HCT116 (cell line): Measurements from ENCODE around the gene POLR2A. TPM values are rescaled to one million over a fixed set of nuclear protein-coding genes. Genes with fewer than 3 reads are reported as not detected.

ENCODE experiments used
- ATAC-seq: fragments of 200-7000 bp; cut with Tn5 transposase; 2 replicates; pipeline ENCODE4 v1.9.1; 2020; ENCODE audit warnings: mild to moderate bottlenecking, moderate library complexity
- BruUV-seq: library from RNA; stranded (reverse); fragments of 400-500 nt; replicated peaks from 2 replicates; lab custom pipeline; 2021; lab: Mats Ljungman, UMichigan
- CTCF ChIA-PET: fragments of 300-600 bp; sonication (Branson Sonifier 250); formaldehyde crosslinking; loops from one replicate; lab custom pipeline; 2021; ENCODE audit warnings: antibody characterized with exemption; lab: Charles Lee
- POLR2A ChIA-PET: fragments of 300-600, 350-600 bp; sonication (Branson Sonifier 250); formaldehyde crosslinking; loops from one replicate; lab custom pipeline; 2021; ENCODE audit warnings: antibody characterized with exemption; lab: Charles Lee
- RAD21 ChIA-PET, 2 experiments: fragments of 300-600 bp; sonication (Branson Sonifier 250); formaldehyde crosslinking; loops; one replicate each; lab custom pipeline; 2023; ENCODE audit warnings: low total read pairs in 2 of 2; ENCODE audit not compliant: uncharacterized antibody in 2 of 2, unreplicated experiment in 2 of 2, low non-redundant PET in 1 of 2; lab: Charles Lee
- DNase-seq: peaks from one replicate; pipeline ENCODE4 v3.0.0-alpha.2; 2010; ENCODE audit warnings: low read depth, low spot score
- H2AFZ ChIP-seq: fragments of 200-600 bp; shearing (Covaris generic), sonication (generic); 2 replicates; pipeline ENCODE4 v1.6.1; 2017; ENCODE audit warnings: low read depth, mixed run types, mixed read lengths, antibody characterized with exemption, low read length; ENCODE audit not compliant: poor library complexity, severe bottlenecking
- H3K27ac ChIP-seq: 2 replicates; pipeline ENCODE4 v1.5.1; 2012; ENCODE audit warnings: low read depth, low read length
- H3K27me3 ChIP-seq: fragments of 200-600 bp; sonication (generic); 2 replicates; pipeline ENCODE4 v1.6.1; 2016; ENCODE audit warnings: mixed run types, low read length, mixed read lengths; ENCODE audit not compliant: insufficient read depth
- H3K36me3 ChIP-seq, 2 experiments: fragments of 200-500 bp in 1 of 2; fragments of 200-600 bp in 1 of 2; sonication (Bioruptor generic) in 1 of 2; sonication (generic) in 1 of 2; 2 replicates each; pipeline versions ENCODE4 v1.5.1 to v1.6.1; 2014 to 2016; ENCODE audit warnings: low read length in 2 of 2, inconsistent platforms in 1 of 2, mixed read lengths in 1 of 2, mixed run types in 1 of 2; ENCODE audit not compliant: insufficient read depth in 2 of 2, control insufficient read depth in 1 of 2
- H3K4me1 ChIP-seq, 2 experiments: fragments of 200-600 bp in 1 of 2; sonication (generic) in 1 of 2; 2 replicates each; pipeline versions ENCODE4 v1.5.1 to v1.6.1; 2012 to 2017; ENCODE audit warnings: low read length in 2 of 2, inconsistent platforms in 1 of 2, mild to moderate bottlenecking in 1 of 2, mixed read lengths in 1 of 2, mixed run types in 1 of 2, moderate library complexity in 1 of 2; ENCODE audit not compliant: insufficient read depth in 2 of 2, control insufficient read depth in 1 of 2
- H3K4me2 ChIP-seq: fragments of 200-600 bp; sonication (generic); 2 replicates; pipeline ENCODE4 v1.6.1; 2017; ENCODE audit warnings: mixed run types, low read length, mixed read lengths
- H3K4me3 ChIP-seq, 2 experiments: fragments of 200-600 bp in 1 of 2; sonication (generic) in 1 of 2; replicated peaks in 1 of 2; 2 replicates each; pipeline ENCODE4 v1.5.1; 2011 to 2016; ENCODE audit warnings: low read length in 2 of 2, control low read depth in 1 of 2, low read depth in 1 of 2, mild to moderate bottlenecking in 1 of 2, mixed read lengths in 1 of 2, mixed run types in 1 of 2
- H3K79me2 ChIP-seq: fragments of 200-600 bp; sonication (generic); 2 replicates; pipeline ENCODE4 v1.6.1; 2017; ENCODE audit warnings: mild to moderate bottlenecking, mixed run types, low read length, moderate library complexity, mixed read lengths; ENCODE audit not compliant: insufficient read depth
- H3K9ac ChIP-seq: fragments of 200-600 bp; sonication (generic); 2 replicates; pipeline ENCODE4 v1.6.1; 2016; ENCODE audit warnings: low read length, mixed read lengths
- H3K9me2 ChIP-seq: fragments of 200-600 bp; sonication (generic), shearing (Covaris generic); 2 replicates; pipeline ENCODE4 v1.6.1; 2017; ENCODE audit warnings: mixed run types, mild to moderate bottlenecking, moderate library complexity; ENCODE audit not compliant: insufficient read depth
- H3K9me3 ChIP-seq, 2 experiments: fragments of 200-500 bp in 1 of 2; fragments of 200-600 bp in 1 of 2; sonication (Bioruptor generic) in 1 of 2; sonication (generic) in 1 of 2; 2 replicates each; pipeline ENCODE4 v1.6.1; 2014 to 2017; ENCODE audit warnings: low read length in 2 of 2, mixed read lengths in 2 of 2, inconsistent platforms in 1 of 2, low read depth in 1 of 2, mild to moderate bottlenecking in 1 of 2, mixed run types in 1 of 2, moderate library complexity in 1 of 2; ENCODE audit not compliant: control insufficient read depth in 1 of 2, insufficient read depth in 1 of 2
- H4K20me1 ChIP-seq: fragments of 200-600 bp; sonication (generic), shearing (Covaris generic); 2 replicates; pipeline ENCODE4 v1.6.1; 2017; ENCODE audit warnings: mixed run types, mild to moderate bottlenecking, moderate library complexity; ENCODE audit not compliant: insufficient read depth
- CBX3 ChIP-seq: IDR thresholded peaks from 2 replicates; pipeline ENCODE4 v1.6.1; 2012; ENCODE audit warnings: low read depth
- CTCF ChIP-seq, 3 experiments: fragments of 200-600 bp in 1 of 3; sonication (generic) in 1 of 3; IDR thresholded peaks in 2 of 3; conservative IDR thresholded peaks in 1 of 3; 2 replicates each; pipeline ENCODE4 v1.5.1; 2012 to 2017; ENCODE audit warnings: low read depth in 2 of 3, low read length in 2 of 3, antibody characterized with exemption in 1 of 3, borderline replicate concordance in 1 of 3, control low read depth in 1 of 3, mild to moderate bottlenecking in 1 of 3, mixed read lengths in 1 of 3, mixed run types in 1 of 3, moderate library complexity in 1 of 3; ENCODE audit not compliant: insufficient read depth in 1 of 3
- EGR1 ChIP-seq: IDR thresholded peaks from 2 replicates; pipeline ENCODE4 v1.6.1; 2012; ENCODE audit warnings: low read depth
- ELF1 ChIP-seq: IDR thresholded peaks from 2 replicates; pipeline ENCODE4 v1.6.1; 2012; ENCODE audit warnings: low read depth, borderline replicate concordance
- EZH2 ChIP-seq: fragments of 200-600 bp; sonication (generic); IDR thresholded peaks from 2 replicates; pipeline ENCODE4 v1.6.1; 2017; ENCODE audit warnings: antibody characterized with exemption, mixed run types
- FOSL1 ChIP-seq: IDR thresholded peaks from 2 replicates; pipeline ENCODE4 v1.6.1; 2012; ENCODE audit warnings: low read depth
- JUND ChIP-seq: IDR thresholded peaks from 2 replicates; pipeline ENCODE4 v1.6.1; 2012
- POLR2A ChIP-seq: IDR thresholded peaks from 2 replicates; pipeline ENCODE4 v1.7.0; 2011; ENCODE audit warnings: borderline replicate concordance; ENCODE audit not compliant: insufficient read depth, insufficient read length; ENCODE audit errors: extremely low read depth
- SP1 ChIP-seq: IDR thresholded peaks from 2 replicates; pipeline ENCODE4 v1.6.1; 2012; ENCODE audit warnings: low read depth
- SRF ChIP-seq: IDR thresholded peaks from 2 replicates; pipeline ENCODE4 v1.6.1; 2012; ENCODE audit warnings: low read depth
- TCF7L2 ChIP-seq: IDR thresholded peaks from 2 replicates; pipeline ENCODE4 v1.7.0; 2011; ENCODE audit warnings: borderline replicate concordance, inconsistent platforms; ENCODE audit not compliant: insufficient read depth, insufficient read length; ENCODE audit errors: extremely low read depth
- YY1 ChIP-seq: IDR thresholded peaks from 2 replicates; pipeline ENCODE4 v1.6.1; 2011; ENCODE audit warnings: low read length, low read depth, moderate library complexity, mild to moderate bottlenecking; ENCODE audit not compliant: insufficient replicate concordance; ENCODE audit errors: extremely low read depth
- ZFX ChIP-seq: fragments of 450-650 bp; IDR thresholded peaks from 2 replicates; pipeline ENCODE4 v1.6.1; 2017
- ZNF274 ChIP-seq: fragments of 200-500 bp; sonication (Bioruptor generic); IDR thresholded peaks from 2 replicates; pipeline ENCODE4 v1.6.1; 2014; ENCODE audit warnings: mild to moderate bottlenecking, low read depth, low read length, inconsistent platforms
- intact Hi-C: fragments of 100-400 bp; cut with micrococcal nuclease; formaldehyde crosslinking; loops from 2 replicates; pipeline ENCODE4 v1.10.0; 2022
- total RNA-seq: library from RNA; stranded (reverse); gene quantifications from one replicate; pipeline ENCODE4 v1.2.1, GENCODE V29; 2021; ENCODE audit not compliant: unreplicated experiment

The POLR2A gene
- total RNA-seq, 1 experiment from 2014 or later, result 205 TPM

GRCh38 chr17:7501729-7502128, 17.6 kb downstream of the POLR2A start:
- no peaks in the 10 kb centered on the region for H3K27me3 ChIP-seq
- ATAC-seq, result no peak
- H3K9ac ChIP-seq, result no peak overlapping the region
- H3K36me3 ChIP-seq, result peaks cover 78 to 81% of the 10 kb centered on the region in 2 experiments
- H3K4me2 ChIP-seq, result no peak overlapping the region
- intact Hi-C loops, result no loop called here
- H3K4me1 ChIP-seq, result no peaks in the 10 kb centered on the region
- TF ChIP-seq JUND, result no peak
- no peak overlapping the region for H3K27ac ChIP-seq
- POLR2A ChIA-PET, result no interaction called here
- H3K9me2 ChIP-seq, result no peaks in the 10 kb centered on the region
- no peak overlapping the region for H2AFZ ChIP-seq
- no peak for DNase-seq
- H3K9me3 ChIP-seq, result no peaks in the 10 kb centered on the region
- CTCF ChIA-PET, result interaction anchor here (1.9 kb wide), 1 partner anchor 65 kb away, joined by 4 read pairs; no protein-coding TSS in a partner anchor
- H3K79me2 ChIP-seq, result peaks cover 66% of the 10 kb centered on the region
- BruUV-seq, result no TSS peak
- RAD21 ChIA-PET, result no interaction called here
- H4K20me1 ChIP-seq, result 0 out of 2 replicates have a peak, but pooled peaks cover 3% of the 10 kb centered on the region
- H3K4me3 ChIP-seq, result no peak overlapping the region

GRCh38 chr17:7502171-7502847, 18.1 kb downstream of the POLR2A start:
- H3K4me1 ChIP-seq, result no peaks in the 10 kb centered on the region
- no peak for DNase-seq
- H3K9ac ChIP-seq, result no peak overlapping the region
- intact Hi-C loops, result no loop called here
- peaks cover 64% of the 10 kb centered on the region; the same call in 1 of the 2 replicates for H3K79me2 ChIP-seq
- no peaks in the 10 kb centered on the region for H3K27me3 ChIP-seq
- ChIA-PET POLR2A (no interaction called here), CTCF (interaction anchor here (0.7 to 1.9 kb wide), 3 partner anchors 9 to 147 kb away, joined by 3 to 4 read pairs (median 3); no protein-coding TSS in a partner anchor), RAD21 (no interaction called here)
- H3K9me2 ChIP-seq, result no peaks in the 10 kb centered on the region
- TF ChIP-seq SP1, result no peak
- no peak for TF ChIP-seq FOSL1
- TF ChIP-seq EGR1, result no peak
- no peak for TF ChIP-seq ELF1
- no peak for TF ChIP-seq EZH2
- no peak for TF ChIP-seq ZFX
- no peak for TF ChIP-seq CBX3
- no peak for TF ChIP-seq SRF
- no peak for TF ChIP-seq ZNF274
- no peak for TF ChIP-seq JUND
- no peak for TF ChIP-seq YY1
- TF ChIP-seq TCF7L2, result no peak
- no peak for TF ChIP-seq CTCF (IDR thresholded peaks at IDR 0.05 in 2 of 3, conservative IDR thresholded peaks at IDR 0.05 in 1 of 3; ENCODE audit: borderline replicate concordance in 1 of 3, insufficient read depth in 1 of 3, low read depth in 2 of 3, low read length in 2 of 3)
- TF ChIP-seq POLR2A, result no peak
- TF ChIP-seq, all 23 proteins: peak for 0
- Histone ChIP-seq H3K36me3 (peaks cover 74 to 81% of the 10 kb centered on the region in 2 experiments), H3K4me3 (no peak overlapping the region), H4K20me1 (0 out of 2 replicates have a peak, but pooled peaks cover 3% of the 10 kb centered on the region), H3K9me3 (no peaks in the 10 kb centered on the region), H2AFZ (no peak overlapping the region), H3K4me2 (no peak overlapping the region), H3K27ac (no peak overlapping the region)
- peak; percentile 42; the same call in 1 of the 2 replicates for ATAC-seq
- BruUV-seq, result no TSS peak
